Endodermal cell (in vitro differentiated cells): ENCODE measurements around the gene COL18A1. TPM values are rescaled to one million over a fixed set of nuclear protein-coding genes. Genes with fewer than 3 reads are reported as not detected.
A peak's percentile ranks its signal among the peaks of the same experiment; 100 is the strongest.

Experiments used
- DNase-seq: peaks from one replicate; pipeline ENCODE4 v3.0.0-alpha.2; 2017
- H3K27ac ChIP-seq: 2 replicates; pipeline ENCODE4 v1.5.1; 2013; ENCODE audit warnings: mild to moderate bottlenecking, low read depth, low read length, moderate library complexity
- H3K27me3 ChIP-seq: 2 replicates; pipeline ENCODE4 v1.6.1; 2013; ENCODE audit warnings: mild to moderate bottlenecking, low read length, moderate library complexity; ENCODE audit not compliant: insufficient read depth, control insufficient read depth, poor library complexity, severe bottlenecking
- H3K36me3 ChIP-seq: 2 replicates; pipeline ENCODE4 v1.7.0; 2013; ENCODE audit warnings: mild to moderate bottlenecking, low read length, moderate library complexity; ENCODE audit not compliant: control insufficient read depth, insufficient read depth
- H3K4me1 ChIP-seq: one replicate; pipeline ENCODE4 v1.7.0; 2013; ENCODE audit warnings: low read length; ENCODE audit not compliant: control insufficient read depth, insufficient read depth
- H3K4me3 ChIP-seq: 2 replicates; pipeline ENCODE4 v1.5.1; 2013; ENCODE audit warnings: mild to moderate bottlenecking, low read length, moderate library complexity
- H3K9ac ChIP-seq: 2 replicates; pipeline ENCODE4 v1.6.1; 2013; ENCODE audit warnings: mild to moderate bottlenecking, low read length, moderate library complexity; ENCODE audit not compliant: poor library complexity, severe bottlenecking; ENCODE audit errors: extremely low read depth
- H3K9me3 ChIP-seq: 2 replicates; pipeline ENCODE4 v1.6.1; 2013; ENCODE audit warnings: mild to moderate bottlenecking, low read length, moderate library complexity; ENCODE audit not compliant: control insufficient read depth
- H3K27ac Mint-ChIP-seq: 2 replicates; pipeline ENCODE4 v1.8.0; 2020; ENCODE audit warnings: mixed read lengths
- H3K27me3 Mint-ChIP-seq: 2 replicates; pipeline ENCODE4 v1.8.0; 2021; ENCODE audit warnings: mild to moderate bottlenecking, mixed read lengths; ENCODE audit not compliant: insufficient read depth
- H3K36me3 Mint-ChIP-seq: 2 replicates; pipeline ENCODE4 v1.8.0; 2020; ENCODE audit warnings: low read depth, mixed read lengths
- H3K4me1 Mint-ChIP-seq: 2 replicates; pipeline ENCODE4 v1.8.0; 2020; ENCODE audit warnings: mixed read lengths
- H3K4me3 Mint-ChIP-seq: 2 replicates; pipeline ENCODE4 v1.8.0; 2020; ENCODE audit warnings: mild to moderate bottlenecking, moderate library complexity, mixed read lengths
- H3K9me3 Mint-ChIP-seq: 2 replicates; pipeline ENCODE4 v1.8.0; 2020; ENCODE audit warnings: mild to moderate bottlenecking, mixed read lengths
- CTCF ChIP-seq: fragments of 200-600 bp; sonication (generic); conservative IDR thresholded peaks from 2 replicates; pipeline ENCODE4 v1.5.0; 2021; ENCODE audit warnings: antibody characterized with exemption, mild to moderate bottlenecking
- WGBS, 2 experiments: methylation state at CpG; one replicate each; pipeline versions ENCODE4 v1.1.5 to v1.1.7; 2013; ENCODE audit warnings: missing lambda C conversion rate in 2 of 2, mixed read lengths in 1 of 2; ENCODE audit not compliant: insufficient coverage in 1 of 2, insufficient read length in 1 of 2; 5-methylcytosine and 5-hydroxymethylcytosine counted together
- total RNA-seq, 2 donors: library from RNA; stranded (reverse); fragmentation: NEBNext Ultra II Directional in 1 of 2; extraction: Animal tissue kit (Norgen Biotek cat#: 25700) in 1 of 2; gene quantifications; 2 replicates in 1 of 2; 3 replicates in 1 of 2; pipeline ENCODE4 v1.2.1, GENCODE V29; 2021

COL18A1 gene
- total RNA-seq, 2 donors from 2014 or later, result 332 to 398 TPM

GRCh38 chr21:45380566-45380965 is 24.4 kb upstream of the COL18A1 start:
- WGBS, 2 experiments, result 92 to 95% methylated on average over 26 to 30 of the region's 30 CpGs
- no peak overlapping the region for H3K4me3 ChIP-seq
- H3K27ac ChIP-seq, result no peak overlapping the region
- peaks cover 10% of the 10 kb centered on the region for H3K9me3 Mint-ChIP-seq
- peaks cover 13% of the 10 kb centered on the region for H3K9me3 ChIP-seq
- H3K36me3 Mint-ChIP-seq, result peaks cover 5% of the 10 kb centered on the region
- DNase-seq, result no peak
- no peak overlapping the region for H3K4me3 Mint-ChIP-seq
- no peak overlapping the region for H3K27ac Mint-ChIP-seq
- no peak for TF ChIP-seq CTCF
- H3K9ac ChIP-seq, result no peak overlapping the region
- H3K27me3 ChIP-seq, result no peaks in the 10 kb centered on the region
- peaks cover 12% of the 10 kb centered on the region for H3K4me1 Mint-ChIP-seq
- no peaks in the 10 kb centered on the region for H3K4me1 ChIP-seq
- H3K36me3 ChIP-seq, result no peaks in the 10 kb centered on the region
- peaks cover 1% of the 10 kb centered on the region for H3K27me3 Mint-ChIP-seq

GRCh38 chr21:45381036-45381787 is 23.8 kb upstream of the COL18A1 start:
- peak; percentile 41 for DNase-seq

GRCh38 chr21:45381865-45382696 is 22.9 kb upstream of the COL18A1 start:
- WGBS, 2 experiments, result 94 to 96% methylated on average over 20 to 28 of the region's 28 CpGs
- H3K27ac Mint-ChIP-seq, result no peak overlapping the region
- TF ChIP-seq CTCF, result no peak

More at GRCh38 chr21:45381036-45381787, 23.8 kb upstream of the COL18A1 start:
- peaks cover 1% of the 10 kb centered on the region for H3K27me3 Mint-ChIP-seq
- H3K36me3 Mint-ChIP-seq, result peaks cover 5% of the 10 kb centered on the region
- peaks cover 9% of the 10 kb centered on the region for H3K9me3 Mint-ChIP-seq
- WGBS, 2 experiments, result 92 to 94% methylated on average over 16 to 24 of the region's 24 CpGs
- Histone ChIP-seq H3K4me1 (no peaks in the 10 kb centered on the region), H3K9ac (no peak overlapping the region), H3K9me3 (peaks cover 13% of the 10 kb centered on the region), H3K27ac (no peak overlapping the region), H3K27me3 (no peaks in the 10 kb centered on the region), H3K36me3 (no peaks in the 10 kb centered on the region), H3K4me3 (no peak overlapping the region)
- peaks cover 12% of the 10 kb centered on the region for H3K4me1 Mint-ChIP-seq
- TF ChIP-seq CTCF, result no peak
- no peak overlapping the region for H3K27ac Mint-ChIP-seq
- no peak overlapping the region for H3K4me3 Mint-ChIP-seq

More at GRCh38 chr21:45381865-45382696, 22.9 kb upstream of the COL18A1 start:
- H3K36me3 Mint-ChIP-seq, result peaks cover 4% of the 10 kb centered on the region
- Histone ChIP-seq H3K9ac (no peak overlapping the region), H3K27ac (no peak overlapping the region), H3K4me1 (no peaks in the 10 kb centered on the region), H3K36me3 (no peaks in the 10 kb centered on the region), H3K9me3 (peaks cover 10% of the 10 kb centered on the region), H3K4me3 (no peak overlapping the region), H3K27me3 (no peaks in the 10 kb centered on the region)
- H3K4me3 Mint-ChIP-seq, result no peak overlapping the region
- H3K9me3 Mint-ChIP-seq, result peaks cover 7% of the 10 kb centered on the region
- peak; percentile 41 for DNase-seq
- no peaks in the 10 kb centered on the region for H3K27me3 Mint-ChIP-seq
- H3K4me1 Mint-ChIP-seq, result peaks cover 12% of the 10 kb centered on the region
